Chondrocyte (in vitro differentiated cells): ENCODE results near the gene FAT1. TPM values are rescaled to one million over a fixed set of nuclear protein-coding genes. Genes with fewer than 3 reads are reported as not detected.

Experiments
- DNase-seq: peaks from one replicate; pipeline ENCODE4 v3.0.0; 2021; ENCODE audit warnings: mixed read lengths, low spot score
- H3K27ac Mint-ChIP-seq: one replicate; pipeline ENCODE4 v1.8.0; 2021; ENCODE audit warnings: mild to moderate bottlenecking, moderate library complexity, mixed read lengths; ENCODE audit not compliant: unreplicated experiment
- H3K27me3 Mint-ChIP-seq: 2 replicates; pipeline ENCODE4 v1.8.0; 2021; ENCODE audit warnings: low read depth, mixed read lengths
- H3K36me3 Mint-ChIP-seq: 2 replicates; pipeline ENCODE4 v1.8.0; 2021; ENCODE audit warnings: low read depth, mixed read lengths
- H3K4me1 Mint-ChIP-seq: 2 replicates; pipeline ENCODE4 v1.8.0; 2021; ENCODE audit warnings: low read depth, mild to moderate bottlenecking, mixed read lengths
- H3K4me3 Mint-ChIP-seq: one replicate; pipeline ENCODE4 v1.8.0; 2021; ENCODE audit warnings: mild to moderate bottlenecking, moderate library complexity, mixed read lengths; ENCODE audit not compliant: unreplicated experiment
- H3K9me3 Mint-ChIP-seq: 2 replicates; pipeline ENCODE4 v1.8.0; 2021; ENCODE audit warnings: low read depth, mixed read lengths
- total RNA-seq: library from RNA; stranded (reverse); gene quantifications from 3 replicates; pipeline ENCODE4 v1.2.1, GENCODE V29; 2021
- TF ChIP-seq, protein P1 (sequence below): fragments of 200-600 bp; sonication (generic); IDR thresholded peaks from 2 replicates; pipeline ENCODE4 v1.5.0; 2021; ENCODE audit warnings: antibody characterized with exemption, mild to moderate bottlenecking, moderate library complexity

The FAT1 gene
- total RNA-seq, 1 donor from 2014 or later, result 671 TPM

DNA sequence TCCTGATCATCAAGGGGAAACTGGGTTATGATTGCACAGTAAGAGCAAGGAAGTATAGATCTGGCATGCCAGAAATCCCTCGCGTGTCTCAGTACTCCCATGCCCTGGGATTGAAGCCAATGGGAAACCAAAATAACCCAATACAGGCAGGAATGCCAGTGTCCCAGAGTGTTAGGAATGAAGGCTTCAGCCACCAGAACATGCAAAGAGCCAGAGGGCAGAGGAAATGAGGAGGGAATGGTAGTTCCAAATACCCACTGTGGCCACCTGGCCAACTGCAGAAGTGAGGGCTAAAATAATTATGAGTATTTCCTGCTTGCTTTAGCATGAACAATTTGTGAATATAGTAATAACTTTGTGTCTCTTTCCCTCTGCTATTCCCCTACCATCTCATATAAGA is 180.4 kb downstream of the FAT1 start:
- Mint-ChIP-seq H3K9me3 (peaks cover 20% of the 10 kb centered on the region), H3K4me3 (no peak overlapping the region), H3K27me3 (peaks cover 17% of the 10 kb centered on the region), H3K36me3 (peaks cover 2% of the 10 kb centered on the region), H3K4me1 (no peaks in the 10 kb centered on the region), H3K27ac (no peak overlapping the region)
- DNase-seq, result no peak
- TF ChIP-seq, protein P1, sequence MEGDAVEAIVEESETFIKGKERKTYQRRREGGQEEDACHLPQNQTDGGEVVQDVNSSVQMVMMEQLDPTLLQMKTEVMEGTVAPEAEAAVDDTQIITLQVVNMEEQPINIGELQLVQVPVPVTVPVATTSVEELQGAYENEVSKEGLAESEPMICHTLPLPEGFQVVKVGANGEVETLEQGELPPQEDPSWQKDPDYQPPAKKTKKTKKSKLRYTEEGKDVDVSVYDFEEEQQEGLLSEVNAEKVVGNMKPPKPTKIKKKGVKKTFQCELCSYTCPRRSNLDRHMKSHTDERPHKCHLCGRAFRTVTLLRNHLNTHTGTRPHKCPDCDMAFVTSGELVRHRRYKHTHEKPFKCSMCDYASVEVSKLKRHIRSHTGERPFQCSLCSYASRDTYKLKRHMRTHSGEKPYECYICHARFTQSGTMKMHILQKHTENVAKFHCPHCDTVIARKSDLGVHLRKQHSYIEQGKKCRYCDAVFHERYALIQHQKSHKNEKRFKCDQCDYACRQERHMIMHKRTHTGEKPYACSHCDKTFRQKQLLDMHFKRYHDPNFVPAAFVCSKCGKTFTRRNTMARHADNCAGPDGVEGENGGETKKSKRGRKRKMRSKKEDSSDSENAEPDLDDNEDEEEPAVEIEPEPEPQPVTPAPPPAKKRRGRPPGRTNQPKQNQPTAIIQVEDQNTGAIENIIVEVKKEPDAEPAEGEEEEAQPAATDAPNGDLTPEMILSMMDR, result no peak

DNA sequence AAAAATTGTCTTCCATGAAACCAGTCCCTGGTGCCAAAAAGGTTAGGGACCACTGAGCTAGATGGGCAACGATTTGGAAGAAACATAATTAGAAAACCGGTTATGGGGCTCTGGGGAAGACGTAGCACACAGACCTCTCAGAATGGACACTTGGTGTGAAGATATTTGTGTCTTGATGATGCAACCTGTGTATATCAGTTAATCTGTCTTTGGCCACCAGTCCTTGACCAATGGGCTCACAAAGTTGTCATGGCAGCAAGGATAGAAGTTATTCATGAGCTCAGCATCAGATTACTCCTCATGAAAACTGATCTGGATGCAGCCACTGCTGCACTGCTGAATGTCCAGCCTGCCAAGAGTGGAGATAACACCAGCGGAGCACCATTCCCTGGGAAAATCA is 181.9 kb downstream of the FAT1 start:
- Mint-ChIP-seq H3K9me3 (peaks cover 20% of the 10 kb centered on the region), H3K4me3 (no peak overlapping the region), H3K27me3 (peaks cover 14% of the 10 kb centered on the region), H3K27ac (no peak overlapping the region), H3K36me3 (peaks cover 2% of the 10 kb centered on the region), H3K4me1 (no peaks in the 10 kb centered on the region)
- no peak for DNase-seq
- TF ChIP-seq, protein P1, result no peak

DNA sequence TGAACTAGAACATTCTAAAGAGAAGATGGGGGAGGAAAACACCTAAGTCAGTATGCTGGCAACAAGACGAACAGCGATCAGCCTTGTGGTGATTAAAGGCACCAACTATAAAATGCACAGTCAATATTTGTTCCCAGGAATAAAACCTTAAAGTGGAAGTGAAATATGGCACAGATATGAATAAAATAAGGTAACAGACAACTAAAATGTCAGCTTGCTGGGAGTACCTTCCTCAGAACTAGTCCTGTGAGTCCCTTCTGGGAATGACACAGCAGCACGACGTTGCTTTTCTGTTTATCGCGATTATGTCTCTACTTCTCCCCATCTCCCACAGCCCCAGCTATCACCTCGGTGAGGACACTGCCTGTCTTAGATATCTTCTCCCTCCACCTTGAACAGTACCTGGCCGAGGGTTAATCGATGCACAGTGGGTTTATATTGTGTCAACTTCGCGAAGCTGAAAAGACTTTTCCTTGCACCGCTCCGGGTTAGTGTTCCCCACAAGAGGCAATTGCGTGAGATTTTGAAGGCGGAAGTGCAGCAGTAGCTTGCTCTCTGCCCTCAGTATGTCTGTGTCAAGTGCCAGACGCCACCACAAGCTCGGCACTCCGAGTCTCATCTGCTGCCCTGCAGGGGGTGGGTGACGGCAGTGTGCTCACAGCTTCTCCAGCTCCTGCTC is 185.7 kb downstream of the FAT1 start:
- no peak overlapping the region for H3K27ac Mint-ChIP-seq
- peaks cover 7% of the 10 kb centered on the region for H3K9me3 Mint-ChIP-seq
- H3K4me1 Mint-ChIP-seq, result no peaks in the 10 kb centered on the region
- H3K36me3 Mint-ChIP-seq, result no peaks in the 10 kb centered on the region
- no peak for DNase-seq
- H3K27me3 Mint-ChIP-seq, result peaks cover 5% of the 10 kb centered on the region
- H3K4me3 Mint-ChIP-seq, result no peak overlapping the region
- TF ChIP-seq, protein P1, result no peak

Other genes starting within 250 kb of the FAT1 start
- gene MTNR1A, start 168.3 kb downstream of the FAT1 start, total RNA-seq, result 0.44 TPM in 1 of 3 replicates, not detected in the others